GM10266 (cell line): Measurements from ENCODE around the gene TXNRD1.

Source experiments
- DNase-seq: peaks from one replicate; pipeline ENCODE4 v3.0.0; 2012; ENCODE audit errors: extremely low spot score
- TF ChIP-seq, protein P1 (sequence below): IDR thresholded peaks from 2 replicates; pipeline ENCODE4 v1.5.1; 2012; ENCODE audit warnings: mild to moderate bottlenecking, low read depth; ENCODE audit not compliant: control insufficient read depth, insufficient read depth; ENCODE audit errors: missing control alignments

Gene TXNRD1

DNA sequence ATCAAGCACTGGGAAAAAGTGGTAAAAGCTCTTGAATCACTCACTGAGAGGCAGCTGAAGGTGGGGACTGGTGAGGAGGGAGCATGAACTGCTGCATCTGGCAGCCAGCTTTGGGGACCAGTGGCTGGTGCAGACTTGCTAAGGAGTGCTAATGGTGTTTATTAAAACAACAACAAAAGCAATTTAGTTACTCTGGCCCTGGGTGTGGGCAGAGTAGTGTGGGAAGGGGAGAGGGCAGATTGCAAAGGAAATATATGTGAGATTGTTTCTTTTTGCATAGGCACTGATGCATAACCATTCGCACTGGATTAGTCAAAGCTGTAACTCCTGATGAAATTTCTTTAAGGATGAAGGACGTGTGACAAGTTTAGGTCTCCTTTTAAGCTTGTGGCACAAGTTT lies 8.1 kb downstream of the TXNRD1 start:
- TF ChIP-seq, protein P1, sequence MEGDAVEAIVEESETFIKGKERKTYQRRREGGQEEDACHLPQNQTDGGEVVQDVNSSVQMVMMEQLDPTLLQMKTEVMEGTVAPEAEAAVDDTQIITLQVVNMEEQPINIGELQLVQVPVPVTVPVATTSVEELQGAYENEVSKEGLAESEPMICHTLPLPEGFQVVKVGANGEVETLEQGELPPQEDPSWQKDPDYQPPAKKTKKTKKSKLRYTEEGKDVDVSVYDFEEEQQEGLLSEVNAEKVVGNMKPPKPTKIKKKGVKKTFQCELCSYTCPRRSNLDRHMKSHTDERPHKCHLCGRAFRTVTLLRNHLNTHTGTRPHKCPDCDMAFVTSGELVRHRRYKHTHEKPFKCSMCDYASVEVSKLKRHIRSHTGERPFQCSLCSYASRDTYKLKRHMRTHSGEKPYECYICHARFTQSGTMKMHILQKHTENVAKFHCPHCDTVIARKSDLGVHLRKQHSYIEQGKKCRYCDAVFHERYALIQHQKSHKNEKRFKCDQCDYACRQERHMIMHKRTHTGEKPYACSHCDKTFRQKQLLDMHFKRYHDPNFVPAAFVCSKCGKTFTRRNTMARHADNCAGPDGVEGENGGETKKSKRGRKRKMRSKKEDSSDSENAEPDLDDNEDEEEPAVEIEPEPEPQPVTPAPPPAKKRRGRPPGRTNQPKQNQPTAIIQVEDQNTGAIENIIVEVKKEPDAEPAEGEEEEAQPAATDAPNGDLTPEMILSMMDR, result no peak
- no peak for DNase-seq

DNA sequence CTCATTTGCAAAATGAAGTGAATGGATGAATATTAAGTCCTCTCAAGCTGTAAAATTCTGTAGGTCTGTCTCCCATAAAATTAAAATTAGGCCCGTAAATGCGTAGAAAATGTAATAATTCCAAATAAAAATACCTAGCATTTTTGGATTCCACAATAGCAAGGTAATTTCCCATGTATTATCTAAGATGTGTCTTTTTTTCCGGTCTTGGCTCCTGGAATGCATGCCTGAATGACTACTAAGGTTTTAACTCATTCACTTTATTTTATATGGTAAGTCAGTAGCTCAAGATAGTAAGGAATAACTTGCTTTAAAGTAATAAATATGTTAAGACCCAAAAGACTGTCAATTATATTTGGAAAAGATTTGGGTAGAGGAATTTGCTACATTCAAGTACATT lies 11.1 kb downstream of the TXNRD1 start:
- DNase-seq, result no peak
- TF ChIP-seq, protein P1, result no peak

DNA sequence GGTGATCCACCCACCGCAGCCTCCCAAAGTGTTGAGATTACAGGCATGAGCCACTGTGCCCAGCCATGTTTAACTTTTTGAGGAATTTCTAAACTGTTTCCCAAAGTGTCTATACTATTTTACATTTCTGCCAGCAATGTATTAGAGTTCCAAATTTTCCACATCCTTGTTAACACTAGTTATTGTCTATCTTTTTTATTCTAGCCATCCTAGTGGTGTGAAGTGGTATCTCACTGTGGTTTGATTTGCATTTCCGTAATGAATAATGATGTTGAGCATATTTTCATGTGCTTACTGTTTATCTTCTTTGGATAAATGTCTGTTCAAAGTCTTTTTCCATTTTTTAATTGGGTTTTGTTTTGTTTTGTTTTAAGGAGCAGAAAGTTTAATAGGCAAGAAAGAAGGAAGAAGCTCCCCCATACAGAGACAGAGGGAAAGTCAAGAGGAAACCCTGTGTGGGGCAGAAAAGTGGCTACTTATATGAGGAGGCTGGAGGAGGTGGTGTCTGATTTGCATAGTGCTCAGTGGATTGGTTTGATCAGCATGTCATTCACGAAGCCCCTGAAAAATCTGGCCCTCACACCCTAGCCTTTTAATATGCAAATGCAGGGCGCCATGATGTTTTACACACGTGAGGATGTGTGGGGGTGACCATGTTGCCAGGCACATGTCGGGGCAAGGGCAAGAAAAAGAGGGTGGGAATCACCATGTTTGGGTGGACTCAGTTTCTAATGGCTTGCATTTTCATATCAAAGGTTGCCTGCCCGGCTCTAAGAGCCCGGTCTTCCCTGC lies 14.9 kb downstream of the TXNRD1 start:
- DNase-seq, result no peak
- TF ChIP-seq, protein P1, result no peak

DNA sequence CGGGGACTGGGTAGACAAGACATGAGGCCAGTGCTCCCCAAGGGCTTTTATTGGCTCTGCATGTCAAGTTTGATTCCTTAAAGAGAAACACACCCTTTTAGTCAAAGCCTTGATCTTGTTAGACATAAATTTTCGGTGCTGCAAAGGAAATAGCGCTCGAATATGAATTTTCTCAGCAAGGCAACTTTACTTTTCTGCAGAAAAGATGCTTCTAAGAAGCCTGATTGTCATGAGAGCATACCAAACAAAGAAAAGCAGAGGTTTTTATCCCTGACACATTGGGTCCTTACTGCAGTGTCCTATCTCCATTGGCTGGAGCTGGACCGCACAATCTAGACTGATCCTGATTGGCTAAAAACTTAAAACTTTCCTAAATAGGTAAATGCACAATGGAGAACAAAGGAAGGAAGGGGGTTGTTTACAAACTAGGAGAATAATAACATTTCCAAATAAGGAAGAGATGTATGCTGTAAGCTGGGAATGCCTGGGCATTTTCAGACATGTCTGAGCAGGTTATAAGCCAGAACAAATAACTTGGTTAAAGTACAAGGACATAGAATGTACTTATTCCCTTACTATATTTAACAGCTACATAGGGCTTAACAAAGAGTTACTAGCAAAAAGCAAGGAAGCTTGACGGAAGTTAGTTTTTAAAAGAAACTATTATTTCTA lies 17.2 kb downstream of the TXNRD1 start:
- TF ChIP-seq, protein P1, result no peak
- no peak for DNase-seq

DNA sequence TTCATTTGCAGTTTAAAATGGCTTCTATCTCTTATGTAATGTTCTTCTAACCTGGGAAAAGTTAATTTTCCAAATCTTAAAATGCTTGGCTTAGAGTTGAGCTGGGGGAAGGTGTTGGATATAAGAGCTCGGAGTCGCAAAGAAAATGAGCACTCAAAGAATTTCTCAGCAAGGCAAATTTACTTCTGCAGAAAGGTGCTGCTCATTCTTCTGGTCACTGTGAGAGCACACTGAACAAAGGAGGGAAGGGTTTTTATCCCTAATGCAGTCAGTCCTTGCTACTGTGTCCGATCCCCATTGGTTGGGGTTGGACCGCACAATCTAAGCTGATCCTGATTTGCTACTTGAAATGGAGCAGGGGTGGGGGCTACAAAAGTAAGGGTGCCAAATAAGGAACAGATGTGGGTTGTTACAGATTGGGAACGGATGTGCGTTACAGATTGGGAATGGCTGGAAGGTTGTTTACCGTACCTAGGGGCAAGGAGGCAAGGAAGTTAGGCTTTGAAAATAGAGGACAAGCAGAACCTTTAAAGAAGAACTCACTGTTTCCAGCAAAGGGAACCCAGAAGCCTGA lies 19.4 kb downstream of the TXNRD1 start:
- no peak for DNase-seq
- TF ChIP-seq, protein P1, result no peak

DNA sequence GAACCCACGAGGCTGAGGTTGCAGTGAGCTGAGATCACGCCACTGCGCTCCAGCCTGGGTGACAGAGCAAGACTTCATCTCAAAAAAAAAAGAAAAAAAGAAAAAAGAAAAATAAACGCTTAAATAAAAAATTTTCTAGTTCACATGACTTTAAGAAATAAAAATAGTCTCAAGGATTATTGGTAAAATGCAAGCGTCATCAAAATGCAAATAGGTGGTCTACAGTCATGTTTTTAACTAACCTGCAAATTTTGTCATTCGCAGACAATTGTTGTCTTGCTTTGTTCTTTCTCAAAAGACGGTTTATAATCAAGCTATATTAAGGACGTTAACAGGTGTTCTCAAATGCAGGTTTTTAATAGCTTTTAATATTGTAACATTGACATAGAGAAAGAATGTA lies 22.4 kb downstream of the TXNRD1 start:
- DNase-seq, result no peak
- TF ChIP-seq, protein P1, result no peak
